Panc1 (cell line): ENCODE measurements around the gene SBF2.

ENCODE experiments used
- SIN3A ChIP-seq: IDR thresholded peaks from 2 replicates; pipeline ENCODE4 v1.6.1; 2012; ENCODE audit warnings: low read depth, mild to moderate bottlenecking, low read length, moderate library complexity, borderline replicate concordance; ENCODE audit not compliant: insufficient read depth
- TF ChIP-seq, protein P1 (sequence below): fragments of 450-650 bp; IDR thresholded peaks from 2 replicates; pipeline ENCODE4 v1.5.1; 2017; ENCODE audit warnings: mild to moderate bottlenecking
- TF ChIP-seq, protein P2 (sequence below), 2 experiments: IDR thresholded peaks; 2 replicates each; pipeline ENCODE4 v1.6.1; 2011 to 2012; ENCODE audit warnings: low read depth in 2 of 2, control low read depth in 1 of 2, low read length in 1 of 2, mild to moderate bottlenecking in 1 of 2, moderate library complexity in 1 of 2; ENCODE audit not compliant: insufficient read depth in 1 of 2

DNA sequence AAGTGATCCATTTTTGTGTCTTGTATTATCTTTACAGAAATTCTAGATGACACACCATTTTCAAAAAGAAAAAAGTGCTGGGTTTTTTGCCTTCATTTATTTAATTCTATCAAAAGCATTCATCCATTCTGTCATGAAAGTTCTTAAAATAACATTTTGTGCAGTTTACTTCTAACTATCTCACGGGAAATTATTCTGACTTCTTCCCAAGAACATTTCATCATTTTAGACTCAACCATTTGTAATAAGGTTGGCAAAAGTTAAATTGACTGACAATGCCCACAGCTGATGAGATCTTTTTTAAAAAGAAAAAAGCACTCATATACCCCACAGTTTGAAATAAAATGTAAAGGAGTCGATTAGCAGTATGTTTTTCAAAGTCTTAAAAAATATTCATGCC is 68.5 kb downstream of the SBF2 start:
- TF ChIP-seq, protein P1, sequence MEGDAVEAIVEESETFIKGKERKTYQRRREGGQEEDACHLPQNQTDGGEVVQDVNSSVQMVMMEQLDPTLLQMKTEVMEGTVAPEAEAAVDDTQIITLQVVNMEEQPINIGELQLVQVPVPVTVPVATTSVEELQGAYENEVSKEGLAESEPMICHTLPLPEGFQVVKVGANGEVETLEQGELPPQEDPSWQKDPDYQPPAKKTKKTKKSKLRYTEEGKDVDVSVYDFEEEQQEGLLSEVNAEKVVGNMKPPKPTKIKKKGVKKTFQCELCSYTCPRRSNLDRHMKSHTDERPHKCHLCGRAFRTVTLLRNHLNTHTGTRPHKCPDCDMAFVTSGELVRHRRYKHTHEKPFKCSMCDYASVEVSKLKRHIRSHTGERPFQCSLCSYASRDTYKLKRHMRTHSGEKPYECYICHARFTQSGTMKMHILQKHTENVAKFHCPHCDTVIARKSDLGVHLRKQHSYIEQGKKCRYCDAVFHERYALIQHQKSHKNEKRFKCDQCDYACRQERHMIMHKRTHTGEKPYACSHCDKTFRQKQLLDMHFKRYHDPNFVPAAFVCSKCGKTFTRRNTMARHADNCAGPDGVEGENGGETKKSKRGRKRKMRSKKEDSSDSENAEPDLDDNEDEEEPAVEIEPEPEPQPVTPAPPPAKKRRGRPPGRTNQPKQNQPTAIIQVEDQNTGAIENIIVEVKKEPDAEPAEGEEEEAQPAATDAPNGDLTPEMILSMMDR, result no peak
- TF ChIP-seq, protein P2, sequence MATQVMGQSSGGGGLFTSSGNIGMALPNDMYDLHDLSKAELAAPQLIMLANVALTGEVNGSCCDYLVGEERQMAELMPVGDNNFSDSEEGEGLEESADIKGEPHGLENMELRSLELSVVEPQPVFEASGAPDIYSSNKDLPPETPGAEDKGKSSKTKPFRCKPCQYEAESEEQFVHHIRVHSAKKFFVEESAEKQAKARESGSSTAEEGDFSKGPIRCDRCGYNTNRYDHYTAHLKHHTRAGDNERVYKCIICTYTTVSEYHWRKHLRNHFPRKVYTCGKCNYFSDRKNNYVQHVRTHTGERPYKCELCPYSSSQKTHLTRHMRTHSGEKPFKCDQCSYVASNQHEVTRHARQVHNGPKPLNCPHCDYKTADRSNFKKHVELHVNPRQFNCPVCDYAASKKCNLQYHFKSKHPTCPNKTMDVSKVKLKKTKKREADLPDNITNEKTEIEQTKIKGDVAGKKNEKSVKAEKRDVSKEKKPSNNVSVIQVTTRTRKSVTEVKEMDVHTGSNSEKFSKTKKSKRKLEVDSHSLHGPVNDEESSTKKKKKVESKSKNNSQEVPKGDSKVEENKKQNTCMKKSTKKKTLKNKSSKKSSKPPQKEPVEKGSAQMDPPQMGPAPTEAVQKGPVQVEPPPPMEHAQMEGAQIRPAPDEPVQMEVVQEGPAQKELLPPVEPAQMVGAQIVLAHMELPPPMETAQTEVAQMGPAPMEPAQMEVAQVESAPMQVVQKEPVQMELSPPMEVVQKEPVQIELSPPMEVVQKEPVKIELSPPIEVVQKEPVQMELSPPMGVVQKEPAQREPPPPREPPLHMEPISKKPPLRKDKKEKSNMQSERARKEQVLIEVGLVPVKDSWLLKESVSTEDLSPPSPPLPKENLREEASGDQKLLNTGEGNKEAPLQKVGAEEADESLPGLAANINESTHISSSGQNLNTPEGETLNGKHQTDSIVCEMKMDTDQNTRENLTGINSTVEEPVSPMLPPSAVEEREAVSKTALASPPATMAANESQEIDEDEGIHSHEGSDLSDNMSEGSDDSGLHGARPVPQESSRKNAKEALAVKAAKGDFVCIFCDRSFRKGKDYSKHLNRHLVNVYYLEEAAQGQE (IDR thresholded peaks at IDR 0.05; ENCODE audit: insufficient read depth in 1 of 2, low read depth in 2 of 2, low read length in 1 of 2), result no peak
- no peak for TF ChIP-seq SIN3A
